Right lobe of liver (tissue), 4 donors: ENCODE measurements around the gene PUS7L.

ENCODE experiments used
- CTCF ChIP-seq, 4 donors: fragments of 200-600 bp in 3 of 4; fragments of 450-650 bp in 1 of 4; IDR thresholded peaks; one replicate each; pipeline versions ENCODE4 v1.5.1 to v1.8.0; 2016 to 2022; ENCODE audit warnings: antibody characterized with exemption in 4 of 4, mild to moderate bottlenecking in 2 of 4
- POLR2A ChIP-seq: fragments of 450-650 bp; IDR thresholded peaks from one replicate; pipeline ENCODE4 v1.6.1; 2017; ENCODE audit warnings: antibody characterized with exemption, mild to moderate bottlenecking
- donor health status: DM: no; HTN: no; CAD: no.
- donor health status: DM: no; HTN: no; CAD: no.
- donor health status: DM: no; HTN: yes; CAD: no.

GRCh38 chr12:43728117-43728516 lies 30.5 kb downstream of the PUS7L start:
- TF ChIP-seq CTCF (IDR thresholded peaks at IDR 0.05), result peak; percentile 11 to 48 (median 42)
- TF ChIP-seq POLR2A, result no peak
